ENCODE results near the gene ZDHHC14.

- TF ChIP-seq POLR2A (IDR thresholded peaks at IDR 0.05; ENCODE audit: low read length) (no peak), GATA1 (IDR thresholded peaks at IDR 0.05; ENCODE audit: low read depth, low read length) (no peak)
Measured at GRCh38 chr6:157536223-157536545, 155.2 kb downstream of the ZDHHC14 start.
